ACC112 (cell line): ENCODE results near the gene SLC39A9.
"Not testable (repeated sequence)": the region's sequence is repeated elsewhere in the genome, so short reads cannot be mapped to it uniquely, and the experiment has no call there.

Experiments used
- H2AFZ ChIP-seq: fragments of 200-600 bp; sonication (generic); one replicate; pipeline ENCODE4 v1.6.0; 2017; ENCODE audit warnings: antibody characterized with exemption, low read length; ENCODE audit not compliant: unreplicated experiment
- H3K27ac ChIP-seq: fragments of 200-600 bp; sonication (generic); 2 replicates; pipeline ENCODE4 v1.5.1; 2014; ENCODE audit warnings: low read depth, mild to moderate bottlenecking, antibody characterized with exemption, low read length, moderate library complexity
- H3K27me3 ChIP-seq: fragments of 200-600 bp; sonication (generic); 2 replicates; pipeline ENCODE4 v1.6.1; 2014; ENCODE audit warnings: mild to moderate bottlenecking, antibody characterized with exemption, low read length, moderate library complexity, mixed read lengths; ENCODE audit not compliant: insufficient read depth
- H3K36me3 ChIP-seq: fragments of 200-600 bp; sonication (generic); 2 replicates; pipeline ENCODE4 v1.6.1; 2016; ENCODE audit warnings: mild to moderate bottlenecking, antibody characterized with exemption, low read length, moderate library complexity, mixed read lengths; ENCODE audit not compliant: insufficient read depth
- H3K4me1 ChIP-seq: fragments of 200-600 bp; sonication (generic); one replicate; pipeline ENCODE4 v1.6.1; 2016; ENCODE audit warnings: low read length, mixed read lengths; ENCODE audit not compliant: insufficient read depth, unreplicated experiment, control insufficient read depth
- H3K4me3 ChIP-seq: fragments of 200-600 bp; sonication (generic); 2 replicates; pipeline ENCODE4 v1.5.1; 2014; ENCODE audit warnings: mild to moderate bottlenecking, low read depth, low read length
- H3K79me2 ChIP-seq: fragments of 200-600 bp; sonication (generic); one replicate; pipeline ENCODE4 v1.6.0; 2016; ENCODE audit warnings: low read length; ENCODE audit not compliant: control insufficient read depth, unreplicated experiment, insufficient read depth

SLC39A9 gene

GRCh38 chr14:69473260-69473659, 74.8 kb downstream of the SLC39A9 start:
- H2AFZ ChIP-seq: no peak overlapping the region
- H3K27ac ChIP-seq: no peak overlapping the region
- no peak overlapping the region for H3K4me3 ChIP-seq
- H3K36me3 ChIP-seq: no peaks in the 10 kb centered on the region
- no peaks in the 10 kb centered on the region for H3K79me2 ChIP-seq
- H3K27me3 ChIP-seq: peaks cover 6% of the 10 kb centered on the region; the same call in 1 of the 2 replicates
- H3K4me1 ChIP-seq: no peaks in the 10 kb centered on the region

GRCh38 chr14:69473946-69474345, 75.5 kb downstream of the SLC39A9 start:
- H3K27ac ChIP-seq: no peak overlapping the region
- no peak overlapping the region for H3K4me3 ChIP-seq
- H3K36me3 ChIP-seq: no peaks in the 10 kb centered on the region
- H2AFZ ChIP-seq: no peak overlapping the region
- peaks cover 6% of the 10 kb centered on the region; the same call in 1 of the 2 replicates for H3K27me3 ChIP-seq
- no peaks in the 10 kb centered on the region for H3K4me1 ChIP-seq
- no peaks in the 10 kb centered on the region for H3K79me2 ChIP-seq

- no peak overlapping the region for H2AFZ ChIP-seq
- no peaks in the 10 kb centered on the region for H3K36me3 ChIP-seq
- no peak overlapping the region for H3K4me3 ChIP-seq
- H3K79me2 ChIP-seq: no peaks in the 10 kb centered on the region
- H3K4me1 ChIP-seq: no peaks in the 10 kb centered on the region
- H3K27me3 ChIP-seq: peaks cover 11% of the 10 kb centered on the region; the same call in 1 of the 2 replicates
- H3K27ac ChIP-seq: no peak overlapping the region
Observed at GRCh38 chr14:69475194-69475818, 76.8 kb downstream of the SLC39A9 start.

GRCh38 chr14:69476824-69477450, 78.4 kb downstream of the SLC39A9 start:
- not testable (repeated sequence) for H3K36me3 ChIP-seq, H2AFZ ChIP-seq, H3K4me3 ChIP-seq, H3K4me1 ChIP-seq, H3K27ac ChIP-seq, H3K79me2 ChIP-seq
- peaks cover 15% of the 10 kb centered on the region for H3K27me3 ChIP-seq

- not testable (repeated sequence) for H3K79me2 ChIP-seq, H2AFZ ChIP-seq, H3K27ac ChIP-seq, H3K4me3 ChIP-seq, H3K36me3 ChIP-seq, H3K4me1 ChIP-seq
- H3K27me3 ChIP-seq: peaks cover 26% of the 10 kb centered on the region
Observed at GRCh38 chr14:69478055-69478454, 79.6 kb downstream of the SLC39A9 start.

GRCh38 chr14:69479696-69480095, 81.2 kb downstream of the SLC39A9 start:
- H3K27me3 ChIP-seq: peaks cover 36% of the 10 kb centered on the region
- no peaks in the 10 kb centered on the region for H3K79me2 ChIP-seq
- H3K4me1 ChIP-seq: no peaks in the 10 kb centered on the region
- H3K4me3 ChIP-seq: no peak overlapping the region
- no peaks in the 10 kb centered on the region for H3K36me3 ChIP-seq
- H3K27ac ChIP-seq: no peak overlapping the region
- H2AFZ ChIP-seq: no peak overlapping the region

- H3K4me1 ChIP-seq: no peaks in the 10 kb centered on the region
- H3K79me2 ChIP-seq: no peaks in the 10 kb centered on the region
- H3K27ac ChIP-seq: no peak overlapping the region
- H2AFZ ChIP-seq: no peak overlapping the region
- H3K27me3 ChIP-seq: peaks cover 40% of the 10 kb centered on the region
- H3K36me3 ChIP-seq: no peaks in the 10 kb centered on the region
- no peak overlapping the region for H3K4me3 ChIP-seq
Observed at GRCh38 chr14:69480136-69480535, 81.6 kb downstream of the SLC39A9 start.

GRCh38 chr14:69481815-69482568, 83.5 kb downstream of the SLC39A9 start:
- no peaks in the 10 kb centered on the region for H3K4me1 ChIP-seq
- H3K79me2 ChIP-seq: no peaks in the 10 kb centered on the region
- no peaks in the 10 kb centered on the region for H3K36me3 ChIP-seq
- peaks cover 58% of the 10 kb centered on the region for H3K27me3 ChIP-seq
- no peak overlapping the region for H3K4me3 ChIP-seq
- no peak overlapping the region for H2AFZ ChIP-seq
- H3K27ac ChIP-seq: no peak overlapping the region

GRCh38 chr14:69483765-69484443, 85.4 kb downstream of the SLC39A9 start:
- Histone ChIP-seq H3K36me3 (no peaks in the 10 kb centered on the region), H2AFZ (no peak overlapping the region), H3K27me3 (peaks cover 76% of the 10 kb centered on the region), H3K4me1 (no peaks in the 10 kb centered on the region), H3K4me3 (peak overlapping the region; percentile 49), H3K27ac (no peak overlapping the region), H3K79me2 (no peaks in the 10 kb centered on the region)

GRCh38 chr14:69484444-69485314, 86.2 kb downstream of the SLC39A9 start, which contains the start of gene PLEKHD1:
PLEKHD1 (plus strand) TSS chr14:69484728; CDS start chr14:69484966, 238 bp downstream.
- no peaks in the 10 kb centered on the region for H3K4me1 ChIP-seq
- peak within 1 kb of the TSS; percentile 49 for H3K4me3 ChIP-seq
- H3K27ac ChIP-seq: no peak within 1 kb of the TSS
- no peak within 1 kb of the TSS for H2AFZ ChIP-seq
- no peaks in the 10 kb centered on the region for H3K36me3 ChIP-seq
- H3K27me3 ChIP-seq: peaks cover 77% of the 10 kb centered on the region
- no peaks in the 10 kb centered on the region for H3K79me2 ChIP-seq
